COLO829 (cell line): Measurements from ENCODE around the gene DDX50.
"Not testable (repeated sequence)": the region's sequence is repeated elsewhere in the genome, so short reads cannot be mapped to it uniquely, and the experiment has no call there.

Experiments used
- DNase-seq: peaks from one replicate; pipeline ENCODE4 v3.0.0; 2012; ENCODE audit warnings: low spot score

The DDX50 gene

GRCh38 chr10:68901105-68901927 lies at the start of gene DDX50:
DDX50 (plus strand) TSS chr10:68901315; CDS start chr10:68901385, 70 bp downstream.
- DNase-seq = peak; percentile 84

GRCh38 chr10:68856352-68856751 lies 44.8 kb upstream of the DDX50 start:
- DNase-seq = no peak

- no peak for DNase-seq
These were observed 44.1 kb upstream of the DDX50 start for GRCh38 chr10:68857005-68857404.

GRCh38 chr10:68861253-68861652 lies 39.9 kb upstream of the DDX50 start:
- no peak for DNase-seq

GRCh38 chr10:68864611-68865010 lies 36.5 kb upstream of the DDX50 start:
- DNase-seq = no peak

- DNase-seq = not testable (repeated sequence)
These were observed 32.9 kb upstream of the DDX50 start for GRCh38 chr10:68868173-68868572.

- DNase-seq = no peak
These were observed 31.5 kb upstream of the DDX50 start for GRCh38 chr10:68869623-68870022.

GRCh38 chr10:68870061-68870460 lies 31.1 kb upstream of the DDX50 start:
- DNase-seq = no peak

- no peak for DNase-seq
These were observed 30.5 kb upstream of the DDX50 start for GRCh38 chr10:68870545-68871104.

GRCh38 chr10:68871105-68871711 lies 29.9 kb upstream of the DDX50 start:
- DNase-seq = no peak

- no peak for DNase-seq
These were observed 29.3 kb upstream of the DDX50 start for GRCh38 chr10:68871731-68872342.

- DNase-seq = no peak
These were observed 24.6 kb upstream of the DDX50 start for GRCh38 chr10:68876246-68877138.

GRCh38 chr10:68877482-68878110 lies 23.5 kb upstream of the DDX50 start:
- DNase-seq = no peak

- no peak for DNase-seq
These were observed 22.6 kb upstream of the DDX50 start for GRCh38 chr10:68878496-68878895.

- DNase-seq = no peak
These were observed 21.5 kb upstream of the DDX50 start for GRCh38 chr10:68879628-68880027.

GRCh38 chr10:68880181-68880580 lies 20.9 kb upstream of the DDX50 start:
- no peak for DNase-seq

GRCh38 chr10:68895041-68895440 lies 6.1 kb upstream of the DDX50 start:
- DNase-seq = no peak

- DNase-seq = peak; percentile 29
These were observed 3.8 kb upstream of the DDX50 start for GRCh38 chr10:68897336-68897741.

- no peak for DNase-seq
These were observed 1.8 kb upstream of the DDX50 start for GRCh38 chr10:68899186-68899745.

- DNase-seq = no peak
These were observed 549 bp upstream of the DDX50 start for GRCh38 chr10:68900427-68901104.
